ENCODE results near the gene KRABD2.

The KRABD2 gene

DNA sequence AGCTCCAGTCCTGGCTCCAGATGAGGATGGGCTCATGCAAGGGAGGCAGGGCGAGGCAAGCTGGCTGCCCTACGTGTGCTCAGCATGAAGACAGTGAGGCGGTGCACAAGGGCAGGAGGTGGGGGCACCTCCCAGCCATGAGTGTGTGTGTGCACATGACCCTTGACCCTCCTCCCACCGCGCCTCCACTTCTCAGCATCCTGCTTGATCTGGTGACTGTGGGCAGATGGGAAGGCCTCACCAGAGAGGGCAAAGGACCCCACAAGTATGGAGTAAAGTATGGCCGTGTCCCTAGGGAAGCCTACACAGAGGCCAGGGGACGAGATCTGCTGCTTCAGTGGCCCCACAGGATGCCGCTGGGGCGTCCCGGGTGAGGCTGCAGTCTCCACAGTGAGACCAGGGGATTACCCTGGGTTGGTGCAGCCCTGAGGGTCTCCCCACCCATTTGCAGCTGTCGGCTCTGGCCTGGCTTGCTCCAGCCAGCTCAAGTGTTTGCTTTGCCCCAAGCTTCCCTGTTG is 29.1 kb upstream of the KRABD2 start:
- Histone ChIP-seq H3K14ac (ENCODE audit: insufficient read depth, low read length) (no peak overlapping the region; the same call in 1 of the 2 replicates), H3K79me2 (ENCODE audit: insufficient read depth, low read length) (no peaks in the 10 kb centered on the region), H2BK5ac (ENCODE audit: insufficient read length, low read length) (no peak overlapping the region), H3K56ac (ENCODE audit: insufficient read length, low read depth, low read length) (no peak overlapping the region), H3K23me2 (ENCODE audit: insufficient read length, low read depth, low read length, poor library complexity, severe bottlenecking) (no peaks in the 10 kb centered on the region), H3K23ac (ENCODE audit: insufficient read length, low read depth, low read length) (no peak overlapping the region), H3K9ac (ENCODE audit: extremely low read depth, insufficient read length, low read length) (no peak overlapping the region), H2BK120ac (ENCODE audit: low read depth, low read length, poor library complexity, severe bottlenecking) (no peak overlapping the region), H4K8ac (replicated peaks; ENCODE audit: insufficient read length, low read depth, low read length) (no peak overlapping the region), H3K27me3 (ENCODE audit: insufficient read depth, low read length) (no peaks in the 10 kb centered on the region), H4K5ac (ENCODE audit: insufficient read length, low read depth, low read length) (no peak overlapping the region), H2BK12ac (ENCODE audit: insufficient read length, low read depth, low read length) (no peak overlapping the region), H3K4me1 (ENCODE audit: insufficient read depth, low read length) (no peaks in the 10 kb centered on the region), H3K9me3 (ENCODE audit: control insufficient read depth, low read depth, low read length) (no peaks in the 10 kb centered on the region), H4K91ac (ENCODE audit: insufficient read length, low read depth, low read length) (no peak overlapping the region), H3K18ac (ENCODE audit: insufficient read length, low read depth, low read length) (no peak overlapping the region), H2AK5ac (ENCODE audit: insufficient read length, low read length) (no peak overlapping the region), H4K20me1 (ENCODE audit: control insufficient read depth, insufficient read depth, insufficient read length) (no peaks in the 10 kb centered on the region), H3K4ac (ENCODE audit: low read depth, low read length) (no peak overlapping the region), H2BK20ac (ENCODE audit: low read depth, low read length, poor library complexity, severe bottlenecking) (no peak overlapping the region), H2AFZ (ENCODE audit: low read length) (no peak overlapping the region), H2BK15ac (ENCODE audit: low read depth, low read length) (no peak overlapping the region), H3K4me2 (ENCODE audit: insufficient read depth, insufficient read length, low read length) (no peak overlapping the region), H3K79me1 (ENCODE audit: insufficient read depth, low read depth, low read length, poor library complexity, severe bottlenecking) (no peaks in the 10 kb centered on the region), H3K27ac (ENCODE audit: insufficient read length, low read depth, low read length) (no peak overlapping the region), H3T11ph (ENCODE audit: low read length) (no peak overlapping the region)
- peaks cover 5% of the 10 kb centered on the region; the same call in 1 of the 2 replicates for H3K27me3 Mint-ChIP-seq (ENCODE audit: low read depth)
- H3K36me3 Mint-ChIP-seq (ENCODE audit: insufficient read depth in 1 of 3, low read depth in 3 of 3) = no peaks in the 10 kb centered on the region
- peaks cover 12 to 15% of the 10 kb centered on the region in 2 experiments for H3K4me1 Mint-ChIP-seq
- no peak overlapping the region for H3K27ac Mint-ChIP-seq
- H3K9me3 Mint-ChIP-seq = no peaks in the 10 kb centered on the region
- DNase-seq = no peak
- no CpG with 5 or more reads among the region's 11 CpGs for WGBS (ENCODE audit: extremely low coverage, insufficient read length, low lambda C conversion rate)
- H3K4me3 Mint-ChIP-seq = no peak overlapping the region
- TF ChIP-seq CTCF (conservative IDR thresholded peaks at IDR 0.05) = no peak

Measured in H9 (cell line).